Neural progenitor cell (in vitro differentiated cells): ENCODE data around the gene NCK2.

Experiments used
- CTCF ChIP-seq: fragments of 200-600 bp; sonication (generic); IDR thresholded peaks from 2 replicates; pipeline ENCODE4 v1.5.1; 2017; ENCODE audit warnings: antibody characterized with exemption, mild to moderate bottlenecking
- EZH2phosphoT487 ChIP-seq: fragments of 200-600 bp; sonication (generic); IDR thresholded peaks from 2 replicates; pipeline ENCODE4 v1.6.1; 2017; ENCODE audit warnings: antibody characterized with exemption

GRCh38 chr2:105870858-105871257, 126.1 kb downstream of the NCK2 start:
- TF ChIP-seq CTCF (no peak), EZH2phosphoT487 (no peak)
